ENCODE results near the gene SCYGR8.

DNA sequence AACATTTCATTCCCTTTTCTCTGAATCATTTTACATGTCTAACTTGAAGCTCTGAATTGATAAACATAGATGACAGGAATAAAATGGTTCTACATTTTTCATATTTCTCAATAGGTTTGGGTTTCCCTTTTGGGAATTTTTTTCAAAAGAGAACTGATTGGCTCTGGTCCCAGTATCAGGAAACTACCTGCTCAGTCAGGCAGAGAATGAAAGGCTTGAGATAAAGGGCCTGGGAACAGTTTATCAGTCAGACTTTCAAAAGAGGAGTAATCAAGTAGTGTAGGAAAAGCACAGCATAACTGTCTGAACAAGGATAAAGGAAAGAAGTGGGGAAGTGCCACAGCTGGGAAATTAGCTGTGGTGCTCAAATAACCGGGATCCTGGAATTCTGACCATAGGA is 39.6 kb downstream of the SCYGR8 start:
- TF ChIP-seq ZNF274 (IDR thresholded peaks at IDR 0.05; ENCODE audit: low read depth, low read length) (no peak), YY1 (IDR thresholded peaks at IDR 0.05; ENCODE audit: insufficient read depth, insufficient read length) (no peak)

Data from NT2/D1 (cell line).